Cerebellar cortex (tissue), 1 donor: Measurements from ENCODE around the gene ZNF654.
A peak's percentile ranks its signal among the peaks of the same experiment; 100 is the strongest.
"Not testable (repeated sequence)": the region's sequence is repeated elsewhere in the genome, so short reads cannot be mapped to it uniquely, and the experiment has no call there.

ENCODE experiments used
- DNase-seq: peaks from one replicate; pipeline ENCODE4 v3.0.0-alpha.2; 2015; ENCODE audit warnings: low spot score

ZNF654 gene

DNA sequence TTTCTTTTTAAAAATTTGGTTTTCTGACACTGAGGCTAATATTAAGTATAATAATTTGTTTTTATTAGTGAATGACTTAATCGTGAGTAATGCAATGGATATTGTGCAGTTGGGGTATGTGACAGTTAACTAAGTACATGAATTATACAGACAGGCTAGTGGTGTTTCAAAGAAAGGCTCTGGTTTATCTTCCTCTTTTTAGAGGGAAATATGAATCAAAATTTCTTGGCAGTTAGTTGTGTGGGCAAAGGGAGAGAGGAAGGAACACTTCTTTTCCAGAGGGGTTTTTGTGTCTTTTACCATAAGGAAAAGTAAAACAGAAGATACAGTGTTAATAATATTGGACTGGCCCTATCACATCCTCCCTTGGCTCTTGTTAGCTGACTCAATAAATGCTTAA lies 2.7 kb downstream of the ZNF654 start:
- DNase-seq = no peak

DNA sequence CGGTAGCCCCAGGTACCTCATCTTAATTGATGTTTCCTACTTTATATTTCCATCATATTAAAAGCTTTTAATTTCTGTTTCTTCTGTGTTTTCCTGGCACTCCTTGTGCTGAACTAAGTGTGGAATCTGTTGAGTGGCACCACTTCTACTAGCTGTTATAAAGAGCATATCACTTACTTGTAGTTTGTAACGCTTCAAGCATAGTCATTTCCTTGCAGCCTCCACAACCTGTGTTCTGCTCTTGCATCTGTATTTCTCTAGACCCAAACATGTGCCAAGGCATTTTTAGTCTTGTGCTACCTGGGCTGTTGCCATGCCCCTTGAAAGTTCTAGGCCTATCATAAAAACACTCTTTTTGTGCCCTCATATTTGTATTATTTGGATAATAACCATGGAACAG lies 16.0 kb downstream of the ZNF654 start:
- DNase-seq = no peak

DNA sequence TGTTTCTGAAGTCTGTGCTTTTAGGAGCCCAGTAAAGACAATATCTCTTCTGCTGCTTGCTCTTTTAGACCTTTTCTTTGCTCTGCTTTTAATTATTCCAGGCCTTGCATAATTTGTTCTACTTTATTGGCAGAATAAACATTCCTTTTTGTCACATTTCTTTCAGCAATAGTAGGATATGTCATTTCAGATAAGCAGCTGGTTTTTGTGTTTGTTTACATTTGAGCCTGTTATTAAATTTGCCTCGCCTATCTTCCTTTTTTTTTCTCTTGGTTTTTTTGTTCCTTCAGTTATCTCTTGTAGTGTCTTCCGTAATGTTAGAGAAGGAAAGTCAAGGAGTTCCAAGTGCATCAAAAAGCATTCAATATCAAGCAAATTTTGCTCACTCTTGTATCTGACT lies 16.4 kb downstream of the ZNF654 start:
- no peak for DNase-seq

DNA sequence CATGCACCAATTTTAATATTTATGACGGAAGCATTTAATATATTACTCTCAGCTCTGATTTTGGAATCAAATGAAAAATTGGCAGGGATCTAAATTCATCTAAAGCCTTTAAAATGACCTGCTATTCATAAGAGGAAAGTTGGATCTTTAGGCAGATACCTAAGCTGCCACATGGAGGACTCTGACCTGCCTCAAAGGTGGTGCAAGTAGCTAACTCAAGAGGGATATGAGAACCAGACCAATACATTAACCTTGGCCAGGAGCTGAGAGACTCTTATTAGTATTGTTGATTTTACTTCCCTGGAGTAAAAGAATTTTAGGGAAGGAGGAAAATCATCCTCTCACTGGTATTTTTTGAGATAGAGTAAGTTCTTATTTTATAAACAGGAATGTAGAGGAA lies 17.7 kb downstream of the ZNF654 start:
- no peak for DNase-seq

DNA sequence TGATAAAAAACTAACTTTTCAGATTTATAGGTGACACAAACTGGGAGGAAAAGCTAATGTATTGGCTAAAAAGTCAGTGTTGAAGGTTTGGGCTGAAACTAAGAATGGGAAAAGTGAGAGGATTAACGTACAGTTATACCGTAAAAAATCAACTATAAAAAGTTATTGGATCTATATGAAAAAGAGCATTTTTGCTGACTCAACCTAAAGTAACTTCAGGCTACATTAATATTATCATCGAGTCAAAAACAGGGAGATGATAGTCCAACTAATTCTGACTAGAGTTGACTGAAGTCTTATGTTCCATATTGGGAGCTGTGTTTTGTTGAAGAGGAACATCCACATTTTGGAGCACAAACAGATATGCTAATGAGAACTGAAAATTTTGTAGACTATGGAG lies 19.9 kb downstream of the ZNF654 start:
- no peak for DNase-seq

DNA sequence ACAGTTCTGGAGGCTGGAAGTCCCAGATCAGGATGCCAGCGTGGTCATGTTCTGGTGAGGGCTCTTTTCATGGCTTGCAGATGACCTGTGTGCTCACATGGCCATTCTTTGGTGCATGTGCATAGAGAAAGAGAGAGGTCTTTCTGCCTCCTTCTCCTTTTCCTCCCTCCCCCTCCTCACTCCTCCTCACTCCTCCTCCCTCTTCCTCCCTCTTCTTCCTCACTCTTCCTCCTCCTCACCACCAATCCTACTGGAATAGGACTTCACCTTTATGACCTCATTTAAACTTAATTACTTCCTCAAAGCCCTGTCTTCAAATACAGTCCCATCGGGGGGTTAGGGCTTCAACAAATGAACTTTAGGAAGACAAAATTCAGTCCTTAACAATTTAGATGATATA lies 23.8 kb downstream of the ZNF654 start:
- DNase-seq = no peak

DNA sequence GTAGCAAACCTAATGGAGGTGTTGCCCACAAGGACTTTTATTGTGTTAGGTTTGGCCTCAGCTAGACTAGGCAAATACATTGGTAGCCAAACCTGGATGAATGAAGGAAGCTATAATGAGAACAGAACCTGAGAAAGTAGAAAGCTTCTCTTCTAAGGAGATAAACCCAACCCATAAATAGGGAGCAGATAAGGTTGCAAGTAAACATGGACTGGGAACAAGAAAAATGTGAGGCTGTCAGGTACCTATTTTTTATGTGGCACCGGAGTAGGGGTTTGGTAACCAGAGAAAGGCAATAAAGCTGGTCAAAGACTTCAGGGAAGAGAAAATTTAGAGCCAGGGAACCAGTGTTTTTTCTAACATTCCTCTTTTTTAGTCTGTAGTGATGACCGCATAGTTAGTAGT lies 25.0 kb downstream of the ZNF654 start:
- no peak for DNase-seq

DNA sequence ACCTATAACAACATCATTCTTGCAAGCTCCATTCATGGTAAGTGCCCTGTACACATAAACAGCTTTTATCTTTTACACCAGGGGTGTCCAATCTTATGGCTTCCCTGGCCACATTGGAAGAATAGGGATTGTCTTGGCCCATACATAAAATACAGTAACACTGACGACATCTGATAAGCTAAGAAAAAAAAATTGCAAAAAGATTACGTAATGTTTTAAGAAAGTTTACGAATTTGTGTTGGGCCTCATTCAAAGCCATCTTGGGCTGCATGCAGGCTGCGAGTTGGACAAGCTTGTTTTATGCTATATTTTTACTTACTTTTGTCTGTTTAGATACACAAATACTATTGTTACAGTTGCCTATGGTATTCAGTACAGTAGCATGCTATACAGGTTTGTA lies 31.6 kb downstream of the ZNF654 start:
- DNase-seq = no peak

DNA sequence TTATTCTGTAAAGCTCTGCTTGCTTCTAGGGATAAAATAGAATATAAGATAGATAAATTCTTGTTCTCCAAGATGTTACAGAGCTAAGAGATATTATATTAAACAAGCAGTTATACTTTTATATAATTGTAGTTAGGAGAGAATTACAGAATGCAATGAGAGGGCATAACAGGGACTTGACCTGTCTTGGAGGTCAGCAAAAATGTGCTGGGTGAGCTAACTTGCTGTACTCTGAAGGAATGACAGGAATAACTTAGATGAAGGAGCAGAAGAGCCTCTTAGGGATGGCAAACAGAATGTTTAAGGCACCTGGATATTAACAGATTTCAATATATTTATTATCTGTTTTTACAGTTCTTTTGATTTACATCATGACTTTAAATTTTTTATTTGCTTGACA lies 33.2 kb downstream of the ZNF654 start:
- no peak for DNase-seq

DNA sequence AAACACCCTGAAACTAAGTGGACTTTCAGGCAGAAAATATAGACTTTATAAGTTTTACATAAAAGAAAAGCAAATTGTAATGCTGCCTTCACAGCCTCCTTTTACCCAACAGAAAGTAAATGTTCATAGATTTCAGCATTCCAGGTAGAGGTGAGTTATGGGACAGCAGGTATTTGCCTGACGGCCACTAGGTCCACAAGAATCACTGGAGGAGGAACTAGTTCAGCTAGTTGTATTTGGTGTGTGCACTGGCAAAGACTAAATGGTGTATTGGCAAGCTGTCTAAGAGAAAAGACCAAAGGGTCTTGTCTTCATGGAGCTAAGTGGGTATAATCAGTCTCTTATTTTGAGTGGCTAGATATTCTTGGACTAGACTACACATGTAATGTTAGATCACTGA lies 34.2 kb downstream of the ZNF654 start:
- no peak for DNase-seq

DNA sequence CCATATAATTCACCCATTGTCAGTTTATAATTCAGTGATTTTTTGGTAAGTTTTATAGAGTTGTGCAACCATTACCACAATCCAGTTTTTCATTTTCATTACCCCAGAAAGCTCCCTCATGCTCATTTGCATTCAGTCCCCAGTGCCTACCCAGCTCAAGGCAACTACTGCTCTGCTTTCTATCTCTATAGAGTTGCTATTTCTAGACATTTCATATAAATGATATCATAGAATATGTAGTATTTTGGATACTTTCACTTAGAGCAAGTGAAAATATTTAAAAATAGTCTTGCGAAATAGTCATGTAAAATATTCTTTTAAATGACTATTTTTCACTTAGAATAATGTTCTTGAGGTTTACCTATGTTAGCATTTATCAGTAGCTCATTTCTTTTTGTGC lies 42.1 kb downstream of the ZNF654 start:
- DNase-seq = no peak

DNA sequence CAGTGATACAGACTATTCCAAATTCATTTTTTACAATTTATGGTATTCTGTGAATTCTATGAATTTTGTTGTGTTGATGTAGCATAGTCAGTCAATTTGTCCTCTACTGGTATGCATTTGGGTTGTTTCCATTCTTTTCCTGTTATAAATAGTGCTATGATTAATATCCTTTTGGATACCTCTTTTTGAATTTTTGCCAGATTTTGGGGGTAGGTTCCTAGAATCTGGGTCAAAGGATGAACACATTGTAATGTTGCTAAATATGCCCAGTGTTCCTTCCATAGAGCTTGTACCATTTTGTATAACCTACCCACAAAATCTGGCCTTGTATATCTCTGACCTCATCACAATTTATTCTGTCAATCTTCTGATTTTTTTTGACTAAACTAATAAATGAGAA lies 46.3 kb downstream of the ZNF654 start:
- DNase-seq = peak; percentile 10

DNA sequence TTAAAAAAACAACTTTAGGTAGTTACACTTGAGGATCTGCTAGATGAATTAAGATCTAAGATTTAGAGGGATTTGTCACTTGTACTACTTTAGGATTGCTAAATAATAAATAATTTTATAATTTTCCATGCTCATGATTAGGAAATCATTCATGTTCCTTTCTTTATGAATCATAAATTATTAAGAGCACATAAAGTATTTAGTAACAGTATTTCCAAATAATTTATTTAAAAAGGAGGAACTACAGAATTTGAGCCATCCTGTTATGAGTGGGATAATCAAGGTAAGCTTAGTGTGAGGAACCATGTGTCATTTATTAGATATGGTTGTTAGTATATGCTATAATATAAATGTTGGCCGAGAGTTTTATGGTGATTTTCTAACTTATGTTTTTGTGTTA lies 53.2 kb downstream of the ZNF654 start:
- no peak for DNase-seq

DNA sequence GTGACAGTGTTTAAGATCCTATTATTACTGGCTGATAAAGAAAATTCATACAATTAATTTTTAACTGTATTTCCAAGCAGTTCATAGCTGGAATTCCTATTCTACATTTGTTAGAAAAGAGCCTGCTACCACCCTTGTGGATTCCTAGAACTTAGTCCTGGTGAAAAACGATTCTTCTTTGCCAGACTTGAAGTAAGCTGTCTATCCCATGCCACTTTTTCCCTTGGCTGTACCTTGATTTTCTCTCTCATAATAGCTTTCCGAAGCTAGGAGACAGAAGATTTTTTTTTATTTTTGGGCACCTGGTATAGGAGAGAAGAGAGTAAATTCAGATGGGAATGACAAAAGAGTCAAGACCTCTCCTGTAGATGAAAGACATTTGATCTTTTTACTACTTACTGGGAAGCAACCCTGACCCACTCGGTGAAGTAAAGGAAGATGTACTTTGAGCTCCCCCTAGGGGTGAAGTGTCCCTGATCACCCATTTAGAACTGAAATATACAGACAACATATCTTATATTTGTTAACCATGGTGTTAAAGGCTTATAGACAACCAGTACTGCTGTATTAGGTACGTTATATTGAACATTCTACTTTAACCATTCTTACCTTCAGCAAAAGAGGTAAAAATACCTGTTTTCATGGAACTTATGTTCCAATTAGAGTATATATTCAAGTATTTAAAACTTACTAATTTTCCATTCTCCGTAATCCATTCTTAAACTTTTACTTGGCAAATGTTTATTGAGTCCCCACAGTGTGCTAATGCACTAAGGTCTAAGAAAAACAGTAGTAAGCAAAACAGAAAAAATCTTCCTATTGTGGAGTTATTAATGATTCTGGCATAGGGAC lies 54.5 kb downstream of the ZNF654 start:
- peak; percentile 85 for DNase-seq

DNA sequence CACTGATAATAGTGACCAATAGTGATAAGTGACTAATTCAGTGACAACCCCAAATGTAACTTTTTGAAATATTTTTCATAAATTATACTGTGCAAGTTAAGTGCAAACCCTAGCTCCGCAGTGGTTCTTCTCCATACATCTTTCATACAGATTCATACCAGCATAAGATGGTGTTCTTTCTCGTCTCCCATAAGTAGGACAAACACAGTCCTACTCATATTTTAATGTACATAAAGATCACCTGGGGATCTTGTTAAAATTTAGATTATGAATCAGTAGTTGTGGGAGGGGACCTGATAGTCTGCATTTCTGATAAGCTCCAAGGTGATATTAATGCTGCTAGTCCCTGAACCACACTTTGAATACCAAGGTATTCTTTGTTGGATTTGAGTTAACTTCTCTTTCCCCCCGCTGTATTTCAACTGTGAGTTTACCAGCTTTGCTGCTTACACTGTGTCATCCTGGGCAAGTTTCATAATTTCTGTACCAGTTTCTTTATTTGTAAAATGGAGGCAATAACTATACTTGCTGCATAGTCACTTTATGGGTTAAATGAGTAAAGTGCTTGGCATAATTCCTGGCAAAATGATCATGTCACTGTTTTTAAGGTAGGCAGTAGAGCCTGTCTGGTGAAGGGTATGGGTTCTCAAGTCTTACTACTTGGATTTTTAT lies 56.0 kb downstream of the ZNF654 start:
- DNase-seq = no peak

DNA sequence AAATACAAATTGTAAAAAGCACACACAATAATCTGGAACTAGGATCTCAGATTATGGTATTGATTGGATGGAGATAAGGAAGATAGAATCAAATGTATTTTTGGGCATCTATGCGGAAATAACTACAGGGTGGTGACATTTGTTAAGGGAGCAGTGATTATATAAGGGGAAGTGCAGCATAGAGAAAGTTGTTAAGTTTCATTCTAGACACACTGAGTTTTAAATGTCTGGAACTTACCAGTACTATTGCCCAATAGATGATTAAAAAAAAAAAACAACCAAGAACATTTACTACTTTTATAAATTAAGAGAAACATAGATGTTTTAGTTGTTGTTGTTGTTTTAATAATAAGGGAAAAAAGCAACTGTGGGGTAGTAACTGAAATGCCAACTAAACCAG lies 58.6 kb downstream of the ZNF654 start:
- no peak for DNase-seq

DNA sequence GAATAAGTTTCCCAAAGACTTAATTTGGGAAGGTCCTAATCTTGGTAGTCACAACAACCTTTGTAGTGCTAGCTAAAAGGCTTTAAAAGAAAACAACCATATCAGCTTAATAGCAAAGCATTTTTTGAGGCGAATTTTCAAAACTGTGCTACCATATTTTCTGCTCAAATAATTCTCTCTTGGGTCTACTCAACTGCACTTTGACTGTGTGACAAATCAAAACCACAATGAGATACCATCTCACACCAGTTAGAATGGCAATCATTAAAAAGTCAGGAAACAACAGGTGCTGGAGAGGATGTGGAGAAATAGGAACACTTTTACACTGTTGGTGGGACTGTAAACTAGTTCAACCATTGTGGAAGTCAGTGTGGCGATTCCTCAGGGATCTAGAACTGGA lies 59.5 kb downstream of the ZNF654 start:
- not testable (repeated sequence) for DNase-seq

DNA sequence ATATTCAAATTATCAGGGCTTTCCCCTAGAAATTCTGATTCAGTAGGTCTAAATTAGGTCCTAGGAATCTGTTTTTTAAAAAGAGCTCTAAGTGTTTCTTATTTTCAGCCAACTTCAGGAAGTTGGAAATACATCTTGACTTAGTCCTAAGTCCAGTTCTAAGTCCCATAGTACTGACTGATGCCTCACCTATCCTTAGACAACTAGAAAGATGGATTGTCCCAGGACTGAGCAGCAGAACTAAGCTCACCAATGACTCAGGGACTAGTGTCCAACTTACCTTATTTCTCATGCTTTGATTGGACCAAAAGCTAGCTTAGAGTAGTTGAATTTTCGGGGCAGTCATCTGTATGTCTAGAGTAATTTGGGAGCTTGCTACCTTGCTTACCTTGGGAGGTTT lies 64.5 kb downstream of the ZNF654 start:
- no peak for DNase-seq

DNA sequence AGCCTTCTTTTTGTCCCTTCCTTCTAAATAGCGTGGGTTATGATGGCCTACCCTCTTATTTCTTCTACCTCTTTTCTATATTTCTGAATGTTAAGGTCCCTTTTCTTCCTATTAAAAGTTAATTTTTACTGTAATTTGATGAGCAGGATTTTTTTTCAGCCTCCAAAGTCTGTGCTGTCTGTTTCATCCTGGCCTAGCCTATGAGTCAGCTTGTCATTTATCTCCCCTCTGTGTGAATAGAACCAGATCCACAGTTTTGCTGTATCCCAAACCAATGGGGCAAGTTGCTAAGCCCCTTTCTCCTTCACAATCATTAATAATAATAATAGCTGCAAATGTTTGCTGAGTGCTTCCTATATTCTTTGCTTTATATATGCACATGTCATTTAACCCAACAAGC lies 72.6 kb downstream of the ZNF654 start:
- no peak for DNase-seq

DNA sequence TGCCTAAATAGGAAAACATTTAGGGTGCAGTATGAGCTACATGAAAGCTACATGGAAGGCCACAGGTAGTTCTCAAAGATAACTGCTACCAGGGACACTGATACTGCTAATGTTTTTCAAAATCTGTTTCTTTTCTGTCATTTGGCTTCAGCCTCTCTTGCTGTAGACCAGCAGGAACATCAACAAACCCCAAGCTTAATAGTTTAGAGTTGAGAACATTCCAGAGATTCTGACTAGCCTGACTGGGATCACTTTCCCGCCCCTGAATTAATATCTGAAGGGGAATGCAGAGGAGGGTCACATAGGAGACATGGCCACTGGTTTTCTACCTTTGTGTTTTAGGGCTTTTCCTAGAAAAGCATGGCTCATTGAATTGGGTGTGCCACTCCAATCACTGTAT lies 73.8 kb downstream of the ZNF654 start:
- DNase-seq = no peak

DNA sequence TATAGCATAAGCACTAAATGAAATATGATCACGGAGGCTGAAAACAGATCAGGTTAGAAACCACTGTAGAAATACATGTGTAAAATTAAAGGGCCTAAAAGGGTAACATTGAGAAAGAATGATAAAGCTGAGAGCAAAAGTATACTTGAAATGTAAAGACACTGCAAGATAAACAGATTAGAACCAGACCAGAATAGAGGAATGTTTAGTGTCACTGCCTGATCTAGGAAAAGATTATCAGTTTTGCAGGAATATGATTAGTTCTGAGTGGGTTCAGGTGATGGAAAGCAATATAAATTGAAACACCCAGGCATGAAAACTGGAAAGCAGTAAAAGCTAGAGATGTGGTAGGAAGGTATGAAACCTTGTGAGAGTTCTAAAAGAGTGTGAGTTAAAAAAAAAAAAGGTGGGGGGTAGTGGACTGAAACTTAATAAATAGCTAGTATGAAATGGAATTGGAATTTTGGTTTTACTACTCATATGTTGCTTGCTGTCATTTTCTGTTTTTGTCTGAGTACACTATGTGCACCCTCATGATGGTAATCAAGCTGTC lies 74.7 kb downstream of the ZNF654 start:
- no peak for DNase-seq

DNA sequence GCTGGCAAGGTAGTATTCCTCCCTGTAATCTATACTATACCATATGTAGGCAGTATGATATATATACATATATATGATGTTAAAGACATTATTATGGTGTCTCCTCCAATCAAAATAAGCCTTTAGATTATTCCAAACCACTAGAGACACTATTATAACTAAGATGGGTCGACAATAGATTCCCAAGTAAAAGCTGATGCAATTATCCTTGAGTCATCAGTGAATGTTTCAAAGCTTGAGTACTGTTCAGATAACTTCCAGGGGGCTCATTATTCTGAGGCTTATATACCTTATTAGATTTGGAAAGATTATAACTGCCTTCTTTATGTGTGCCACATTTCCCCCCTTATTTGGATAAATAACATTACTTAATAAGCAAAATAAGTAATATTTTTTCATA lies 78.8 kb downstream of the ZNF654 start:
- DNase-seq = no peak

DNA sequence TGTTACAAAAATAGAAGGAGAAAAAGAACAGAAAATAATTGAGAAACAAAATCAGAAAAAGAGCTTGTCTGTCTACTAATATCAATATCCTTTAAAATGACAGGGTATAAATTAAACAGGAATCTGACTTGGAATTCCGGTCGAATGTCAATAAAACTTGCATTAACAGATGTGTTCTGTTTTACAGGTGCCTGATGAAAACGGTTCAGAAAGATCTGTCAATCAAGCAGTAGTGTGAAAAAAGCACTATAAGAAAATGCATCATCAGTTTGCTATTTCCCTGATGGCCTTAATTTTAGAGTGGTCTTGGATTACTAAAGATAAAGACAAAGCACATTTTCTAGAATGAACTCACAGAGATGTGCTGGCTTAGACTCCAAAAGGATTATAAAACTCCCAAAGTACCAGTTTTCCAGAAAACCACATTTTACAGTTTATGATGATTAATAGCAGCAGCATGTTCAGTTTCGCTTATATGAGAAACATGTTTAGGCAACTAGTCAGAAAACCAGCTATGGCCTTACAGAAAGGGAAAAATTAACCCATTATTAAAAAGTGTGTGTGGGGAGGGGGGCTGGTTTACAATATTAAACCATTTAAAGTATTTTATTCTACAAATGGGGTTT lies 82.5 kb downstream of the ZNF654 start:
- no peak for DNase-seq
